ENCODE data around the gene HPN. TPM values are rescaled to one million over a fixed set of nuclear protein-coding genes. Genes with fewer than 3 reads are reported as not detected.

The HPN gene
- total RNA-seq, 2 experiments from 2014 or later, result 0.11 TPM; not detected in 1

DNA sequence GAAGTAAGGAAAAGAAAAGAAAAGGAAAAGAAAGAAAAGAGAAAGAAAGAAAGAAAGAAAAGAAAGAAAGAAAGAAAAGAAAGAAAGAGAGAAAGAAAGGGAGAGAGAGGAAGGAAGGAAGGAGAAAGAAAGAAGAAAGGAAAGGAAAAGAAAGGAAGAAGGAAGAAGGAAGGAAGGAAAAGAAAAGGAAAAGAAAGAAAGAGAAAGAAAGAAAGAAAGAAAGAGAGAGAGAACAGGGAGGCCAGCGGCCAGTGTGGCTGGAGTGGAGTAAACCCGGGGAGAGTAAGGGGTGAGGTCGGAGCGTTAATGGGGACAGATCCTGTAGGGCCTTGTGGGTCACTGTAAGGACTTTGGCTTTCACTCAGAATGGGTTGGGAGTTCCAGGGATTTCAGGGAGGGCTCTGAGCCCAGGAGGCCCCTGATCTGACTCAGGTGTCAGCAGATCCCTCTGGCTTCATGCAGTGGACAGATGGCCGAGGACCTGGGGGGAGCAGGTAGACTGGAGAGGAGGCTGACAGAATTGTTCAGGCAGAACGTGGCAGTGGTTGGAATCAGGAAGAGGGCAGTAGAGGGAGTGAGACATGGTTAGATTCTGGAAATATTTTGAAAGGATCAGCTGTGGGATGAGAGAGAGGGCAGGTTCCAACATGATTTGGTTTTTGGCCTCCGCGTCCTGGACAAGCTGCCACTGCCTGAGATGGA lies 54.3 kb downstream of the HPN start:
- Mint-ChIP-seq H3K36me3 (ENCODE audit: low read depth) (no peaks in the 10 kb centered on the region), H3K27ac (no peak overlapping the region), H3K4me1 (ENCODE audit: low read depth) (no peaks in the 10 kb centered on the region), H3K9me3 (no peaks in the 10 kb centered on the region), H3K4me3 (no peak overlapping the region), H3K27me3 (no peaks in the 10 kb centered on the region)
- ATAC-seq, result no peak
- TF ChIP-seq, protein P1, sequence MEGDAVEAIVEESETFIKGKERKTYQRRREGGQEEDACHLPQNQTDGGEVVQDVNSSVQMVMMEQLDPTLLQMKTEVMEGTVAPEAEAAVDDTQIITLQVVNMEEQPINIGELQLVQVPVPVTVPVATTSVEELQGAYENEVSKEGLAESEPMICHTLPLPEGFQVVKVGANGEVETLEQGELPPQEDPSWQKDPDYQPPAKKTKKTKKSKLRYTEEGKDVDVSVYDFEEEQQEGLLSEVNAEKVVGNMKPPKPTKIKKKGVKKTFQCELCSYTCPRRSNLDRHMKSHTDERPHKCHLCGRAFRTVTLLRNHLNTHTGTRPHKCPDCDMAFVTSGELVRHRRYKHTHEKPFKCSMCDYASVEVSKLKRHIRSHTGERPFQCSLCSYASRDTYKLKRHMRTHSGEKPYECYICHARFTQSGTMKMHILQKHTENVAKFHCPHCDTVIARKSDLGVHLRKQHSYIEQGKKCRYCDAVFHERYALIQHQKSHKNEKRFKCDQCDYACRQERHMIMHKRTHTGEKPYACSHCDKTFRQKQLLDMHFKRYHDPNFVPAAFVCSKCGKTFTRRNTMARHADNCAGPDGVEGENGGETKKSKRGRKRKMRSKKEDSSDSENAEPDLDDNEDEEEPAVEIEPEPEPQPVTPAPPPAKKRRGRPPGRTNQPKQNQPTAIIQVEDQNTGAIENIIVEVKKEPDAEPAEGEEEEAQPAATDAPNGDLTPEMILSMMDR (IDR thresholded peaks at IDR 0.05), result no peak
- ChIA-PET POLR2A (no interaction called here), CTCF (interaction anchor here (1.3 to 1.5 kb wide), 2 partner anchors 19 to 51 kb away, joined by 3 to 4 read pairs; no protein-coding TSS in a partner anchor)
- intact Hi-C loops (cut with micrococcal nuclease), result no loop called here
- DNase-seq, result no peak

DNA sequence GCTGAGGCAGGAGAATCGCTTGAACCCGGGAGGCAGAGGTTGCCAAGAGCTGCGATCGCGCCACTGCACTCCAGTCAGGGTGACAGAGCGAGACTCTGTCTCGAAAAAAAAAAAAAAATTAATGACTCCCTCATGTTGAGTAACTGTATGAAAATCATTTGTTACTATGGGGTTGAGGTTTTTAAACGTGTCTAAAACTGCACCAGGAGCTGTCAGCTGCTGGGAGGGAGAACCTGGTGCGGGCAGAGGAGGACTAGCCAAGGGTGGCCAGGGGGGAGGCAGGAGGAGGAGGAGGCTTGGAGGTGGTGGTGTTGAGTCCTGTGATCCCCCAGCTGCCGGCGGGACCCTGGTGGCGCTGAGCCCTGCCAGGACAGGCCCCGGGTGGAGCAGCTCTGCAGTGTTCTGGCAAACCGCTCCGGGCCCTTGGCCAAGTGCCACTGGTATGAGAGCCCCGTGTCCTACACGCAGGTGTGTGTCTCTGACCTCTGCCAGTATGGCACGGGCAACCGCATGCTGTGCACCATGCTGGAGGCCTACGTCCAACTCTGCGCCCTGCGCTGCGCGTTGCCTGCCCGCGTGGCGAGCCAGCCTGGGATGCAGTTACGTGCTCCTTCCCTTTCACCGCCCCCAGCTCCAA lies 57.0 kb downstream of the HPN start:
- Mint-ChIP-seq H3K4me3 (no peak overlapping the region), H3K27me3 (no peaks in the 10 kb centered on the region), H3K4me1 (ENCODE audit: low read depth) (no peaks in the 10 kb centered on the region), H3K36me3 (ENCODE audit: low read depth) (no peaks in the 10 kb centered on the region), H3K27ac (no peak overlapping the region), H3K9me3 (no peaks in the 10 kb centered on the region)
- ChIA-PET POLR2A (no interaction called here), CTCF (interaction anchor here (0.9 kb wide), 1 partner anchor 52 kb away, joined by 3 read pairs; no protein-coding TSS in a partner anchor)
- TF ChIP-seq, protein P1 (IDR thresholded peaks at IDR 0.05), result no peak
- DNase-seq (no peak), ATAC-seq (no peak)
- intact Hi-C loops (cut with micrococcal nuclease), result no loop called here

DNA sequence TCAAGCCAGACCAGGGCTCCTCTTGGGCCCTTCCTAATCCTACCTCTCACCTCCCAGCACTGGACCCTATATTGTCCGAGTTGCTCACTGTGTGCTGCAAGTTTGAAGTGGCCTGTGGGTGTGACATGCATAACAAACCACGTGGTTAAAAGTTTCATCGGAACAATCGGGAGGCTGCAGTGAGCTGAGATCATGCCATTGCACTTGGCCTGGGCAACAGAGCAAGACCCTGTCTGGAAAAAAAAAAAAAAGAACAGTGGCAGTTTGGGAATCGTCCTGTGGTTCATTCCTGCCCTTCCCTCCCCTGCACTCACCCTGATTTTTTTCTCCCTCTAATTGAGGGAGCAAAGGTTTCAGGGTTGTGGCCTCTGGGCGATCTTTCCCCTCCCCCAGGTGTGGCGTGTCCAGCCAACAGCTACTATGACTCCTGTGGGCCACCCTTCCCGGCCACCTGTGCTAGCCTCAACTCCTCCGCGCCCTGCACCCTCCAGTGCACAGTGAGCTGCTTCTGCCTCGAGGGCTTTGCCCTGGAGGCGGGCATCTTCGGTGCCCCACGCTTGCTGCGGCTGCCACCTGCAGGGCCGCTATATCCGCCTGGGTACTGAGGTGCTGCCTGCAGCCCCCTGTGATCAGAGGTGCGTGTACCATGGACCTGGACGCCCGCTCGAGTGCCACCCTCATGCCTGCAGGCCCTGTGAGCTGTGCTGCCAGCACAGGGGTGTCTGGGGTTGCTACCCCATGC lies 57.8 kb downstream of the HPN start:
- no peaks in the 10 kb centered on the region for H3K36me3 Mint-ChIP-seq (ENCODE audit: low read depth)
- intact Hi-C loops (cut with micrococcal nuclease), result no loop called here

GRCh38 chr19:35099897-35100275 lies 58.4 kb downstream of the HPN start:
- intact Hi-C loops (cut with micrococcal nuclease), result no loop called here
- CTCF ChIA-PET, result interaction anchor here (0.9 to 1.7 kb wide), 5 partner anchors 8 to 56 kb away, joined by 3 to 7 read pairs (median 5); no protein-coding TSS in a partner anchor
- ATAC-seq, result no peak

More for the DNA sequence above, 57.8 kb downstream of the HPN start:
- ATAC-seq (no peak), DNase-seq (no peak)
- TF ChIP-seq, protein P1 (IDR thresholded peaks at IDR 0.05), result no peak
- Mint-ChIP-seq H3K9me3 (no peaks in the 10 kb centered on the region), H3K27ac (no peak overlapping the region), H3K4me1 (ENCODE audit: low read depth) (no peaks in the 10 kb centered on the region), H3K4me3 (no peak overlapping the region), H3K27me3 (no peaks in the 10 kb centered on the region)
- CTCF ChIA-PET, result interaction anchor here (1.1 to 1.7 kb wide), 3 partner anchors 11 to 33 kb away, joined by 3 to 7 read pairs (median 5); no protein-coding TSS in a partner anchor
- POLR2A ChIA-PET, result no interaction called here

More at GRCh38 chr19:35099897-35100275, 58.4 kb downstream of the HPN start:
- Mint-ChIP-seq H3K9me3 (no peaks in the 10 kb centered on the region), H3K27me3 (no peaks in the 10 kb centered on the region), H3K27ac (no peak overlapping the region), H3K36me3 (ENCODE audit: low read depth) (no peaks in the 10 kb centered on the region), H3K4me3 (no peak overlapping the region), H3K4me1 (ENCODE audit: low read depth) (no peaks in the 10 kb centered on the region)
- POLR2A ChIA-PET, result no interaction called here
- TF ChIP-seq, protein P1 (IDR thresholded peaks at IDR 0.05), result no peak
- DNase-seq, result no peak

Data from activated CD8-positive, alpha-beta T cell treated with anti-CD3 and anti-CD28 coated beads for 36 hours (primary cell).